Measurements from ENCODE around the gene ATAD3C. TPM values are rescaled to one million over a fixed set of nuclear protein-coding genes. Genes with fewer than 3 reads are reported as not detected.

ATAD3C gene
- total RNA-seq, 1 donor from 2014 or later, result 0.51 TPM

DNA sequence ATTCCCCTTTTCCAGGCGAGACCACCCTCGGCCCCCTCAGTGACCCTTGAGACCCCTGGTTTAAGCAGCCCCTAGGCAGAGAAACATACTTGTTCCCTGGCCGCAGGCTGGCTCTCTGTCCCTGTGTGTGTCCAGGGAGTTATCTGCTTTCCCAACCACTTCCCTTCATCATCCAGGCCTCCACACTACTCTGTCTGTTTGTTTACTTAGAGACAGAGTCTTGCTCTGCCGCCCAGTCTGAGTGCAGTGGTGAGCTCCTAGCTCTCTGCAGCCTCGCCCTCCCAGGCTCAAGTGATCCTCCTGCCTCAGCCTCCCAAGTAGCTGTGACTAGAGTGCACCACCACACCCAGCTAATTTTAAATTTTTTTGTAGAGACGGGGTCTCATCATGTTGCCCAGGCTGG is 19.8 kb upstream of the ATAD3C start:
- no peak for DNase-seq (ENCODE audit: low spot score)
- intact Hi-C loops (cut with DNase I), result loop anchor here (5.0 kb wide), 1 partner anchor 72 kb away; the partner anchor contains the start of gene MXRA8

DNA sequence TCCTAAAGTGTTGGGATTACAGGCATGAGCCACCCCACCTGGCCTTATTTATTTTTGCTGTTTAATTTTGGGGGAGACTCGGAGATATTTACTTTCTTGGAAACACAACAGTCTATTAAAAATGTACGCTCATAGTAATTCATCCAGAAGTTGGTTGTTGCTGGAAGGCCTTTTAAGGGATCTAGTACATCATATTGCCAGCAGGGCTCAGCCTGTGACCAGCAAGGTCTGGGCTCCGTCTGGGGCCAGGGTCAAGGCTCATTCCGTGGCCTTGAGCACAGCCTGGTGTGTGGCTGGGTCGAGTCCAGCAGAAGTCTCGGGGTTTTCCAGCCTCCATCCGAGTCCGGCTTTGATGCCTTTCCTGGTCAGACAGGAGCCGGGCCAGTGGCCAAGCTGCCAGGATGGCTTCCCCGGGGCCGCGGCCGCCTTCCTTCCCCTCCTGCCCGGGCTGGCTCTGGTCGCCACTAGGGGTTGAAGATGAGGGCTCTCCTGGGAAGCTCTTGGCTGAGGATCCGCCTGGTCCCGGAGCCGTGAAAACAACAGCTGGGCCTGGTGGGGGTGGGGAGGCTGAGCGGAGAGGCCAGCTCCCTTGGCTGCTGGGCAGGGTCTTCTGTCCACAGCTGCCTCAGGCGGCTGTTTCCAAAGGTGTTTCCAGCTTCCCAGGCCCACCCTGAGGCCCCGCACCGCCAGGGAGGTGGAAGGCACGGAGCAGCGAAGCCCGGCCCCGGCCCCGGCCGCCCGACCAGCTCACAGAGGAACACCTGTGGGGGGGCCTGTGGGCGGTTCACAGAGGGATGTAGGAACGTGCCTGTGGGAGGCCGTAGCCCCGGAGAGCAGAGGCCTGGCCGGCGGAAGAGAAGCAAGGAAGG is 19.1 kb upstream of the ATAD3C start:
- intact Hi-C loops (cut with DNase I), result loop anchor here (5.0 kb wide), 1 partner anchor 73 kb away; the partner anchor contains the start of gene MXRA8

DNA sequence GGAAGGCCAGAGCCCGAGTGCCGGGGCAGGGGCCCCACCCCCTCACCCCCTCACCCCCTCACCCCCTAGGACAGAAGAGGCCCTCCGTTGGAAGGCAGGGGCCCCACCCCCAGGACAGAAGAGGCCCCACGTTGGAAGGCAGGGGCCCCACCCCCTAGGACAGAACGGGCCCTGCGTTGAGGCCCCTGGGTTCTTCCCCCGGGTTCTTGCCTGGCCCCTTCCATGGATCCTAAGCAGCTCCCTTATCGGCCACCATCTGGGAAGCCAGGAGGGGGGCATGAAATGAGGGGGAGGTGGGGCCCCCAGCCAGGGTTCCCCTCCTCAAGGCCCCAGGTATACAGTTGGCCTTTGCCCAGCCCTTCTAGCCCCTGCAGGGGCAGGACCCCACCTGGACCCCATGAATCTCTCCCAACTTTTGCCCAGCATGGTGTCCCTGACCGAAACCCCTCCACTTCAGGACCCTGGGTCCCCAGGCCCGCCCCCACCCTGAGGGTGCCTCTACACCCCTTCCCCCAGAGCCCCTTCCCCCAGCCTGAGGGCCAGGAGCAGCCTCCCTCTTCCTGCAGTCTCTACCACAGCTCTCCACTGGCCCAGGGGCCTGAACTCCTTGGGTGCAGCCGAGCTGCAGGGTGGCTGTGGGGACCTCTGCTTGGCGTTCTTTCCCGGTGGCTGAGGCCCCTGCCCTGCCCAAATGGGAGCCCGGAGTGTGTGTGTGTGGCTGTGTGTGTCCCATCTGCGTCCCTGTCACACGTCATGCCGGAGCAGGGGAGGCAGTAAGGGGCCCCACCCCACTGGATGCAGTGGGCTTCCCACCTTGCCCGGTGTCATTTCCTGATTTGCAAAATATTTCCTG is 18.3 kb upstream of the ATAD3C start:
- intact Hi-C loops (cut with DNase I), result loop anchor here (5.0 kb wide), 1 partner anchor 74 kb away; the partner anchor contains the start of gene MXRA8
- no peak for DNase-seq (ENCODE audit: low spot score)

More for the DNA sequence above, 19.1 kb upstream of the ATAD3C start:
- DNase-seq (ENCODE audit: low spot score), result peak; percentile 83

DNA sequence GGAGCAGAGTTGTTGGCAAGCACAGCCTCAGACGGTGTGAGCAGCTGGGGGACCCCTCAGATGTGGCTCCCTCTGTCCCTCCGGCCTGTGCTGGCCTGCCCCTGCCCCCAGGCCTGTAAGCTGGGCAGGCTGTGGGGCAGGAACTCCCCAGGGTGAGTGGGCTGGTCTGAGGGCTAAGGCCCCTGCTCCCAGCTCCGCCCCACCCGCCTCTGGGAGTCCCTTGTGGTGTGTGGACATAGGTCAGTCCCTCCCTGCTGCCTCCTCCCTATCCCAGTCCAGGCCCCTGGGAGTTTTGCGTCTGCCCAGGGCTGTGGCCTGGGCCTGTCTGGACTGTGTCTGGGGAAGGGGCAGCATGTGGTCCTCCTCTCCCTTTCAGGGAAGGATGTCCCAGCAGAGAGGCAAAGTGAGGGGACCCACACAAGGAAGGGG is 17.6 kb upstream of the ATAD3C start:
- intact Hi-C loops (cut with DNase I), result loop anchor here (5.0 kb wide), 1 partner anchor 75 kb away; the partner anchor contains the start of gene MXRA8
- no peak for DNase-seq (ENCODE audit: low spot score)

DNA sequence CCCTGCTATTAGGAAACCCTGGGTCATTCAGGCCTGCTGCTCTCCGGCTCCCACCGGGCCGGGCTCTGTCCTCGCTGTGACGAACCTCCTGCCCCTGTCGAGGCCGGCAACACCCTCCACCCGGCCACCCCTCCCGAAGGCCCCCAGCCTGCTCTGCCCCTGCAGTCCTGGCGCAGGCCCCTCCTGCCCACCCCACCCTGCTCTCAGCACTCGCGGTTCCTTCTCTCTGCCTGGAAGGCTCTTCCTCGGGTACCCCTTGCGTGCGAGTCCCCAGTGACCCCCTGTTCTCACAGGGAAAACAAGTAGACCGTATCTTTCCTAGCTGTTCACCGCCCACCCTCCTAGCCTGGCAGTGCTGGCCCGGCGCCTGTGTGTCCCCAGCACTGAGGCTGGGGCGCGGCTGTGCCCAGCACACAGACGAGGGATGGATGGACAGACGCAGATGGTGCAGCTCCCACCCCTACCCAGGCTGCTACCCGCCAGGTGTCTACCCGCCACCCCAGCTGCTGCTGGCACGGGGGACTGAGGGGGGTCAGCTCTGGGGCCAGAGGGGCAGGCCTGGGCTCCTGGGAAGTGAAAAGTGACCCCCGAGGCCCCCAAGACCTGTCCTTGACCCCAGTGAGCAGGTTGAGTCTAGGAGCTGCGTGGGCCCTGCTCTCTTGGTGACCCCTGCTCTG is 17.1 kb upstream of the ATAD3C start:
- DNase-seq (ENCODE audit: low spot score), result no peak
- intact Hi-C loops (cut with DNase I), result loop anchor here (5.0 kb wide), 1 partner anchor 75 kb away; the partner anchor contains the start of gene MXRA8

DNA sequence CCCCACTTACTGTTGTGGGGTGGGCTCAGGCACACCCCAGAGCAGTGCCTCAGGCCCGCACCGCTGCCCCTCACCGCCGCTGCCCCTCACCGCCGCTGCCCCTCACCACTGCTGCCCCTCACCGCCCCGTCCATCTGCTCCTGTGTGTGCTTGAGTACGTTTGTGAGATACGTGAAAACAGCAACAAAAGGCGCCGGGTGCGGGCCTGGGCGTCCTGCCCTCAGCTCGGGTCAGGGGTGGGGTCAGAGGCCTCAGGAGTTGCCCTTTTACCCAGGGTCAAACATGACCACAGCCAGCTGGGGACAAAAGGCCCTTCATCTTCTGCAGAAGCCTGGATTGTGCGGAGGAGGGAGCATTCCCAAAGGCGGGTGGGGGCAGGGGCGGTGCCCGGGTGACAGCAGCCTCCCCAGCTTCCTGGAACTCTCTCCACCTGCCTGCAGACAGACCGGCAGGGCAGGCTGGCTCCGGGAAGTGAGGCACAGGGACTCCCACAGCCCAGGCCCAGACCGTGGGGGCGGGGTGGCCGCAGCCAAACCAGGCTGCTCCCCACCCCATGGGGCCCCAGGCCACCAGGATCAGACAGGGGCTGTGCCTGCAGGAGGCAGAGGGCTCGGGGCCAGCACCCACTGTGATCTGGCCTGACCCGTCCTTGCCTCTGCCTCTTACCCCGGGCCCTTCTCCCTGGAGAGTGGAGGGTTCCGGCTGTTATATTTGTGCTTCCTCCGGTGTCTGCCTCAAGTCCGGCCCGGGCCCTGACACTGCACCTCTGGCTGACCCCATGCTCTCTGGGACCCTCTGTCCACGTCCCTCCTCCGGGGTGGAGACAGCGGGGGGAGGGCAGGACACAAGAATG is 16.3 kb upstream of the ATAD3C start:
- peak; percentile 84 for DNase-seq (ENCODE audit: low spot score)
- intact Hi-C loops (cut with DNase I), result loop anchor here (5.0 kb wide), 1 partner anchor 76 kb away; the partner anchor contains the start of gene MXRA8

DNA sequence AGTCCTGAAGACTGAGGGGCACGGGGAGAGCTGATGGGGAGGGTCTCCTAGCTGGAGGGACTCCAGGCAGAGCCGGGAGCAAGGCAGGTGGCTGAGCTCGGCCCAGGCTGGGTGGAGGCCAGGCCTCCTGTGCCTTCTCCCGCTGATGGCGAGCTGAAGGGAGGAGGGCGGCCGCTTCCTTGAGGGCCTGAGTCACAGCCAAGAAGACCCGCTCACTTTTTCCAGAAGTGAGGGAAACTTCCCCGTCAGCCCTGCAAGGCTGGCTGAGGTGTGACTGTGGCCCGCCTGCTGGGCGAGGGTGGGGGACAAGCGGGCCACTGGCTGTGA is 15.7 kb upstream of the ATAD3C start:
- intact Hi-C loops (cut with DNase I), result loop anchor here (5.0 kb wide), 1 partner anchor 76 kb away; the partner anchor contains the start of gene MXRA8
- no peak for DNase-seq (ENCODE audit: low spot score)

DNA sequence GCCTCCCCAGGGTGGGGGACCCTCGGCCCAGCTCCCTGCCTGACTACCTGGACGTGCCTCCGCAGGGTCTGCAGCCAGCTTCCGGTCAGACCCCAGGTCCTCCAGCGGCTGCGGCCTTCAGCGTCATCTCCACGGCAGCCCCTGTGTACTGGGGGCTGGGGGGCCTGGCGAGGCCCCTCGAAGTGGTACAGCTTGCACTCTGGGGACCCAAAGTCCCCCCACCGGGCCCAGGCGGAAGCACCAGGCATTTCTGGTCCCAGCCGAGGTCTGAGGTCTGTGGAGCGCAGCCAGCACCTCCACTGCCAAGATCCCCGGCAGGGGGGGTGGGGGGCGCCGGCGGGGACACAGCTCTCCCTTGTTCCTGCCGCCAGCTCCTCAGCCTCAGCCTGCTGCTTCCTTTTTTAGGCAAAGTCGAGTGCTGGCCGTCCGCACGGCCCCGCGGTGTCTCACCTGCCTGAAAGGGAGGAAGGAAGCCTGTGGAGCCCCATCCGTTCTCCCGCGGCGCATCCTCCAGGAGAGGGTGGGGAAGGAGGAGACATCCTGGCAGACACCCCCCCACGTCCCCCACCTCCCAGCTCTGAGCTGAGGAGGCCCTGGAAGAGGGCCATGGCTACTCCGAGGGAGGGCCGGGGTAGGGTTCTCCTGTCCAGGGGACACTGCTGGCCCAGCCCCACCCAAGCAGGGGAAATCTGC is 15.2 kb upstream of the ATAD3C start:
- intact Hi-C loops (cut with DNase I), result loop anchor here (5.0 kb wide), 1 partner anchor 77 kb away; the partner anchor contains the start of gene MXRA8
- peak; percentile 84 for DNase-seq (ENCODE audit: low spot score)

DNA sequence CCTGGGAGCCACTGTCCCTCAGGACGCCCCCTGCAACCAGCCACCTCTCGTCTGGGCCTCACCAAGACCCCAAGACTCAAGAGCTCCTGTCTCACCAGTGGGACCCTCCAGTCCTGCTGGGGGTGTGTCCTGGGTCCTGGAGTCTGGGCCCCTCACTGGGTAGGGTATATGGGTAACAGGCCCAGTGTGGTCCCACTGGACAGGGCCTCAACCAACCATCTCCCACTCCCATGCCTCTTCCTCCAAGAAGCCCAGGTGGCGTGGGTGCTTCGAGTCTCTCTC is 14.7 kb upstream of the ATAD3C start:
- intact Hi-C loops (cut with DNase I), result loop anchor here (5.0 kb wide), 1 partner anchor 77 kb away; the partner anchor contains the start of gene MXRA8
- no peak for DNase-seq (ENCODE audit: low spot score)

DNA sequence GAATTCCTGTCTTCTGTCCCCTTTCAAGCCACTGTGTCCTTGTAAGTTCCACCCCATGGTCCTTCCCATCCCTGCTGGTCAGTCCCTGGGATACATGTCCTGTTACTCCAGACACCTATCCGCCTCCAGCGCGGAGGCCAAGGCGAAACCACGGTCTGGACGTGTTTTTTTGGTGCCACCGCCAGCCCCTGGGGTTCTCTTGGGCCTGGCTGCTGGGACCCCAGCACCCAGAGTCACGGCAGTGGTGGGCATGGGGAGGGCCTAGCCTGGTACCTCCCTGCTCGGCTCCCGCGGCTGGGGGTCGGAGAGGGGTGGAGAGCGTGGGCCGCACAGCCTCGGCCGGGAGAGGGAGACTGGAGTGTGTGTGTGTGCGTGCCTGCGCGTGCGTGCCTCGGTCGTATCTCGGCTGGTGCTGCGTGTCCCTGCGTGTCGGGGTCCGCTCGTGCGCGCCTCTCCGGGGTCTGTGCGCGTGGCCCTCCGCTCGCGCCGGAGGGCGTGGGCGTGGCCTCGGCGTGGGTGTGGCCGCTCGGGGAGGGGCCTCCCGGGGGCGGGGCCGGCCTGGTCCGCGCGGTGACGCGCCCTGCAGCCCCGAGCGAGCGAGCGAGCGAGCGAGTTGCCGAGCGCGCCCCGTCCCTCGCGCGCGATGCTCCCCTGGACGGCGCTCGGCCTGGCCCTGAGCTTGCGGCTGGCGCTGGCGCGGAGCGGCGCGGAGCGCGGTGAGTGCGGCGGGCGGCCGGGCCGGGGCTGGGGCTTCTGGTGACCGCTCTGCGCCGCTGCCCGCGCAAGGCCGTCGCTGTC is 14.2 kb upstream of the ATAD3C start, which contains the start of gene VWA1:
TSS of gene VWA1 (plus strand) at position 585 of the 798 bp plus-strand sequence. CDS start at position 644, 59 bp downstream.
- no peak for DNase-seq (ENCODE audit: low spot score)
- intact Hi-C loops (cut with DNase I), result no loop called here

DNA sequence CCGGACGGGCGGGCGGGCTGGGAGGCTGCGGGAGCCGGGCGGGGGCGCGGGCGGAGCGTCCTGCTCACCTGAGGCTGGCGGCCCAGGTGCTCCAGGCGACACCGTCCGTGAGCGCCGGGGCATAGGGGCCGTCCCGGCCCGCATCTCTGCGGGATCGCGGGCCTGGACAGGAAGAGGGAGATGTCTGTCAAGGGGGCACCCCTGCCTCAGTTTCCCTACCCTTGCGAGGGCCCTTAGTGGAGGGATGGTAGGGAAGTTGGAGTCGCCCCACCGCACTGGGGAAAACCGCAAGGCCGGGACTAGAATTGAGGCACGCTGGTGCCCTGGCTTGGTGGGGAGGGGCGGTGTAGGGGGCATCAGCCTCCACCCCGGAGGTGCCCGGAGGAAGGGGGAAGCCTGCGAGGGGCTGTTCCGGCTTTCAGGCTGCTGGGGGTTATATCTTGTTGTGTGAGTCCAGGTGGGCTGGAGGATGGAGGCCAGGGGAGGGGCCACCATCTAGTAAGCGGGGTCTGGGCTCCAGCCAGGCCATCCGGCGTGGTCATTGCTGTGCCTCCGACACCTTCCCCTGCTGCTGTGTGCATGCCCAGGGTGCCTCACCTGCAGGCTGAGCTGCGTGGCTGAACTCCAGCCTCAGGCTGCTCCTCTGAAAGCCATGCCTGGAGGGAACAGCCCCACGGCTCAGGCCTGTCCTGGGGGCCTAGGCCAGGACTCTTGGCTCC is 13.4 kb upstream of the ATAD3C start:
- intact Hi-C loops (cut with DNase I), result no loop called here
- DNase-seq (ENCODE audit: low spot score), result no peak

DNA sequence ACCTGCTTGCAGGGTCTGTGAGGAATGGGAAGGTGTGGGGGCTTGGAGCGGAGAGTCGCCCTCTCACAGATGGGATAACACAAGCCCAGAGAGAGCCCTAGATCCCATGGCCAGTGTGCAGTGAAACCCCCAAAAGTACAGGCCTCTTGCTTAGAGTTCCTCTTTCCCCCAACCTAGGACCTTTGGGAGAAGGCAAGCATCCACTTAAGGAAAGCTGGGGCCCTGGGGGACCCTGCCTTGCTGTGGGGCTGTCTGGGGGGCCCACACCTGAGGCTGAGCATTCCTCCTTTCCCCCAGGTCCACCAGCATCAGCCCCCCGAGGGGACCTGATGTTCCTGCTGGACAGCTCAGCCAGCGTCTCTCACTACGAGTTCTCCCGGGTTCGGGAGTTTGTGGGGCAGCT is 12.9 kb upstream of the ATAD3C start:
- intact Hi-C loops (cut with DNase I), result no loop called here
- no peak for DNase-seq (ENCODE audit: low spot score)

DNA sequence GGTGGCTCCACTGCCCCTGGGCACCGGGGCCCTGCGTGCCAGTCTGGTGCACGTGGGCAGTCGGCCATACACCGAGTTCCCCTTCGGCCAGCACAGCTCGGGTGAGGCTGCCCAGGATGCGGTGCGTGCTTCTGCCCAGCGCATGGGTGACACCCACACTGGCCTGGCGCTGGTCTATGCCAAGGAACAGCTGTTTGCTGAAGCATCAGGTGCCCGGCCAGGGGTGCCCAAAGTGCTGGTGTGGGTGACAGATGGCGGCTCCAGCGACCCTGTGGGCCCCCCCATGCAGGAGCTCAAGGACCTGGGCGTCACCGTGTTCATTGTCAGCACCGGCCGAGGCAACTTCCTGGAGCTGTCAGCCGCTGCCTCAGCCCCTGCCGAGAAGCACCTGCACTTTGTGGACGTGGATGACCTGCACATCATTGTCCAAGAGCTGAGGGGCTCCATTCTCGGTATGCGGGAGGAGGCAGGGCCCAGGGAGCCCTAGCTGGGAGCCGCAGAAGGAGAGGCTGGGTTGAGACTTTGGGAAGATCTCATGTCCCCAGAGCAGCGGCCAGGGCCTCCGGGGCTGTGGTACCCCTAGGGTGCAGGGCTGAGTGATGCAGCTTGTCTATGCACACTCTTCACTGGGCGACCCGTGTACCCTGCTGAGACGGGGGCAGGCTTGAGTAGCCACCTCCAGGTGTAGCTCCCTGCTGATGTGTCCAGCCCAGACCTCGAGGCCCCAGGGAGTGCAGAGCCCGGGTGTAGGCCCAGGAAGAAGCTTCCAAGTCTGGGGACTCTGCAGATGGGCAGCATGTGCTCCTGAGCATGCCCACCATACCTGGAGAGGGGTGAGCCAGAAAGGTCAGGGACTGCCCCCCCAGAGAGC is 12.2 kb upstream of the ATAD3C start:
- intact Hi-C loops (cut with DNase I), result no loop called here

DNA sequence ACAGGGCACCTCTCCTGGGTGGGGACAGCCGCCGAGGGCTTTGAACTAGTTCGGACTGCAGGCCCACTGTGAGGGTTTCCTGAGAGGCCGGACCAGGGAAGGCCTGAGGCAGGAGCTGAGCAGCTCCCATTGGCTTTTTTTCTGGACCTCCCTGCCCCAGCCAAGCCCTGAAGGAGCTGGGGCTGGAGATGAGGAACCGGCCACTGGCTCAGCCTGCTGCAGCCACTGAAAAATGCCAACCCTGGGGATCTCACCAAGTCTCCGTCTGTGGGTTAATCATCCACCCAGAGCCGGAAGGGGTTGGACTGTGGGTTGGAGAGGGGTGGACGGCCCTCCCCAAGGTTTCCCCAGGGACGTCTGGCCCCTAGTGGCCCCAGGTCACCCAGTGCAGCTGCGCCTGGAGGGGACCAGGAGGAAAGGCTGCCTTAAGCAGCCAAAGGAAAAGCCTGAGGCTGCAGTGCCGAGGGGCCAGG is 11.5 kb upstream of the ATAD3C start:
- DNase-seq (ENCODE audit: low spot score), result no peak
- intact Hi-C loops (cut with DNase I), result no loop called here

More for the DNA sequence above, 12.2 kb upstream of the ATAD3C start:
- DNase-seq (ENCODE audit: low spot score), result no peak

DNA sequence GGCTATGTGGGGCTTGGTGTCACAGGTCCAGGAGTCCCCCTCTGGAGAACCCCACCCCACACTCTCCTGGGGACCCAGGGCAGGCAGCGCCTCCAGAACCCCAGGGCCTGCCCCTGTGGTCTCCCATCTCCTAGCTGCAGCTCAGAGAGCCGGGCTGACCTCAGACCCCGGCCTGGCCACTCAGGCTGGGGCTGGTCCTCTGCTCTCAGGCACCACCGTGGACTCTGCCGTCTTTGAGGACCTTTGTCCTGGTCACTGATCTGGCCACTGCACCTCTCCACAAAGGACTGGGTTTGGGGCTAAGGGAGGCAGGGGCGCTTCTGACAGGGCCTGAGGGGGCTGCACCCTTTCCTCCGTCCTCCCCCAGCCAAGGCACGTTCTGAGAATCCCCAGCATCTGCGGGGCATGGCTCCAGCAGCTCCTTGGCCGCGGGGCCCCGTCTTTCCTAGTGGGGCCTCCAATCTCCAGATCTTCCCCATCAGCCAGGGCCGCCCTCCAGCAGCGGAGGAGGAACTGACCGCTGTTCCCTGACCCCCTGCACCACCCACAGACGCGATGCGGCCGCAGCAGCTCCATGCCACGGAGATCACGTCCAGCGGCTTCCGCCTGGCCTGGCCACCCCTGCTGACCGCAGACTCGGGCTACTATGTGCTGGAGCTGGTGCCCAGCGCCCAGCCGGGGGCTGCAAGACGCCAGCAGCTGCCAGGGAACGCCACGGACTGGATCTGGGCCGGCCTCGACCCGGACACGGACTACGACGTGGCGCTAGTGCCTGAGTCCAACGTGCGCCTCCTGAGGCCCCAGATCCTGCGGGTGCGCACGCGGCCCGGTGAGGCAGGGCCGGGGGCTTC is 10.7 kb upstream of the ATAD3C start:
- DNase-seq (ENCODE audit: low spot score), result no peak
- intact Hi-C loops (cut with DNase I), result no loop called here

All from cardiac septum (tissue), 1 donor.